H4 (cell line): ENCODE measurements around the gene PRICKLE2. TPM values are rescaled to one million over a fixed set of nuclear protein-coding genes. Genes with fewer than 3 reads are reported as not detected.

ENCODE experiments used
- DNase-seq: peaks from one replicate; pipeline ENCODE4 v3.0.0-alpha.2; 2015; ENCODE audit warnings: low spot score
- total RNA-seq: library from RNA; depleted of rRNA; stranded (reverse); fragments of >200 nt; shearing (Covaris generic); gene quantifications from 2 replicates; pipeline ENCODE4 v1.2.3, GENCODE V29; 2014

Gene PRICKLE2
- total RNA-seq, 1 experiment from 2014 or later, result 3.1 TPM

DNA sequence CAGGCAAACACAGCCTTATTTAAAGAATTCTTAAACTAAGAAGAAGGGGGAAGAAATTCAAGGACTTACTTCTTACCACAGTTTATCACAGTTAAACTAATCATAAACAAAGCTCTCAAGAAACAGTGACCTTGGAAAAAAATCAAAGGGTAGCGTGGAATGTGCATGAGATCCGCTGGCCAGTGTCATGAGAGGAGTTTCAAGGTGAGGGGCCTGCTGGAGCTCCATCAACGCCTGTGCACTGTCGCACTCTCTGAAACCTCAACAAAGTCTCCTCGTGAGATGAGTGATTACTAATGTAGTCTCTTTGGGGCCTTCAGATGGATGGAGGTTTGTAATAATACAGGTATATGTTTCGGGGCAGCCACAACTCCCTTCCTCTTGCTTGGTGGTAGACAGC, 28.4 kb upstream of the PRICKLE2 start:
- no peak for DNase-seq

GRCh38 chr3:64251019-64251418, 25.8 kb upstream of the PRICKLE2 start:
- no peak for DNase-seq

GRCh38 chr3:64247991-64248646, 22.9 kb upstream of the PRICKLE2 start:
- no peak for DNase-seq

DNA sequence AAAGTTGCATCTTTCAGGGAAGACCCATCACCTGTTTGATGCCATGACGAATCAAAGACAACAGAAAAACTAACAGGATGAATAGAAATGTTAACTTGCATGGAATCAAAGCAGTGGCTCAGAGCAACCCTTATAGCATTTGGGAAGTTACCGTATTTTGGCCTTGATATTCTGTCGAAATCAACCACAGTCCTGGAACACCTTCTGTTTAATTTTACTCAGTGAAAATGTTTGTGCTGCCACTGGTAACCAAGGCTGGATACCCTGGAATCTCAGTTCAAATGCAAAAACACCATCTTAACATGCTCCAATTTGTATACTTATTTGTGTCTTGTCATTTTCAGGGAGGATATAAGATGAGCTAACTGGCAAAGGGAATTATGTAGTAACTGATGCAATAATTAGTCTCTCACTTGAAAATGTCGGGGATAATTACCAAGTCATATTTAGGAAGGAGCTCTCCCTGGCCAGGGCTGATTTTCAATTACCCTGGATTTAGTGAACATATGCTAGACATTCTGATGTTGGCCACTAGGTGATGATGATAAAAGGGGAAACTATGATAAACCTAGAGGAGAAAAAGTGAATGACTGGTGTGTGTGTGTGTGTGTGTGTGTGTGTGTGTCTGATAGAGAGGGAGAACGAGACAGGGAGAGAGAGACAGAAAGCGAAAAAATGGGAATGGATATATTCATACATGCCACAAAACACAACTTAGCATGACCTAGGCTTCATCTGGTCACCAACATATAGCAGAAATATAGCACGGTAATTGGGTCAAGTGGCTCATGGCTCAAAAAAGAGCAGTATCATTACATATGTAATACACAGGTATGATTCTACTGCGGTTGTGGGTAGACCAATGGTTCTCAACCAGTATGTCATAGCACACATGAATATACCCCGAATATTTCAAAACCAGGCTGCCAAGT, 19.0 kb upstream of the PRICKLE2 start:
- DNase-seq, result peak; percentile 16

DNA sequence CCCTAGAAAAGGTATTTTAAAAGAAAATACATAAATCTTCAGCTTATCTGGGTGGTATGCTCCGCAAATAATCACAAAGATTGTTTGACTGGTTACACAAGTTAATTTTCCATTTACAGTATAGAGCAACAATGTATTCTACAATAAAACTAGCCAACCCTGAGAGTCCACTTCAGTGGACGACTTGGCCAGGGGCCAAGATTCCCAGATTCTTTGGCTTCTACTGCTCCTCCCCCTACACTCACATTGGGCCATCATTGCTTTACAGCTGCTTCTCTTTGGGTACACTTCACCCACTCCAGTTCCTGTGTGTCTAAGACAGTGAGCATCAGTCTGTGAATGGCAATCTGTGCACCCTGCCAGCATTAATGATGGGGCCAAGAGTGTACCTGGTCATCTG, 17.2 kb upstream of the PRICKLE2 start:
- no peak for DNase-seq

GRCh38 chr3:64240959-64241358, 15.7 kb upstream of the PRICKLE2 start:
- DNase-seq, result no peak

DNA sequence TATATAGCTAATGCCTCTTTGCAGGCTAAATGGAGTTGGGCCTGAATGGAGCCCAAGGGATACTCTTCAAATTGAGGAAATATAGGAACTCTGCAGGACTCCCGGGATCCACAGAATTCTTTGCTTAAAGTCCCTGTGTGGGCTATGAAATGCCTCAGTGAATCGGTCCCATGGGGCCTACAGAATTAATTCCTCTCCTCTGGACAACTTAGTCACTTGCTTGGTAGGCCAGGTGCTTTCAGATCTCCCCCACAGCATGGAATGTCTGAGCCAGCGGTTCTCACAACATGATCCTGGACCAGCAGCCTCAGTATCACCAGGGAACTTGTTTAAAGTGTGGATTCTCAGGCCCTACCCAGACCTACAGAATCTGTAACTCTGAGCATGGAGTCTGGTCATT, 15.1 kb upstream of the PRICKLE2 start:
- no peak for DNase-seq

- no peak for DNase-seq
Observed at GRCh38 chr3:64239841-64240240, 14.6 kb upstream of the PRICKLE2 start.

DNA sequence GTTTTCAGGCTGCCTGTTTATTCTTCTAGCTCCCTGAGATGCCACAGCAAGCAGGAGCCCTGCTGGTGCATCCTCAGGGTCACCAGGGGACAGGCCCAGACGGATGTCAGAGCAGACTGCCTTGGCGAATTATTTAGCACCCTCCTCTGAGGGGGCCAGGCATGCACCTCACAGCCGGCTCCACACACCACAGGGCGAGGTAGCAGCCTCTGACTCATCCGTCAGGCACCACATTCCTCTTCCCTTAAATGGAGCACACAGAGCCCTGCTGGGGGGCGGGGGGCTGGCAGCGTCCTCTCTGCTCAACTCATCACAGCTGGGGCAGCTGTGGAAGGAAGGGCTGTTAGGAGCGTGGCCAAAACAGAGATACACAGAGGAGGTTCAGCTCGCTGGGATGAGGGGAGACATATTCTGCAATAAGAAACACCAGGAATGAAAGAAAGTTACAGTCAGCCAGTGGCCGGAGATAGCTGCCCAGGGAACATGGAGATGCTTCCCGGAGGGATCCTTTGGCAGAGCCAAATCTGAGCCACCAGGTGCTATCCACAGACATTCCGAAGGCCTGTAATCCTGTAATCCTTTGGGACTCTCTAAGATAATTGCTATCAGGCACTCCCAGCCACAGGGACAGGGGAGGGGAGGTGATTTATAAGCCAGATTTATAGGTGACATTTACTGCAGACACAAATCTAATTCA, 13.9 kb upstream of the PRICKLE2 start:
- peak; percentile 95 for DNase-seq

- DNase-seq, result no peak
Observed at GRCh38 chr3:64237083-64237482, 11.8 kb upstream of the PRICKLE2 start.

GRCh38 chr3:64235605-64236004, 10.3 kb upstream of the PRICKLE2 start:
- DNase-seq, result no peak

DNA sequence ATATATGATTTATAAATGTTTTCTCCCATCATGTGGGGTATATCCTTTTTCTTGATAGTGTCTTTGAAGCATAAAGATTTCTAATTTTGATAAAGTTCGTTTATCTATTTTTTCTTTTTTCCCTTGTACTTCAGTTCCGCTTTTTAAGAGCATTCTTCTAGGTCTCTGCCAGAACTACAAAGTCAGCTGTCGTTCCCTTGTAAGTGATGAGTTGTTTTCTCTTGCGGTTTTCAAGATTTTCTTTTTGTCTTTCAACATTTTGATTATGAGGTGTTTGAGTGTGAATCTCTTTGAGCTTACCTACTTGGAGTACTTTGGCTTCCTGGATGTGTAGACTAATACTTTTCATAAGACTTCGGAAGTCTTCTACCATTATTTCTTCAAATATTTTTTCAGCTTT, 9.3 kb upstream of the PRICKLE2 start:
- no peak for DNase-seq

DNA sequence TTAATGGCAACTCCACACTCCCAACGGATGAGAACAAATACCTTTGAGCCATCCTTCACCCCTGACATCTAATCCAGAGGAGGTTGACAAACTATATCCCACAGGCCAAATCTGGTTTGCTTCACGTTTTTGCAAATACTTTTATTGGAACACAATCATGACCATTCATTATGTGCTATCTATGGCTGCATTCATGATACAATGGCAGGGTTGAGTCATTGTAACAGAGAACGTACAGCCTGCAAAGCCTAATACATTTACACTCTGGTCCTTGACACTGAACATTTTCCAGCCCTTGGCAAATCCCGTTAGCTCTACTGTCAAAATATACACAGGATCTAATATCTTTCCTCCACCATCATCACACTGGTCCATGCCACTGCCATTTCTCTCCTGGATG, 7.6 kb upstream of the PRICKLE2 start:
- no peak for DNase-seq

- no peak for DNase-seq
Observed at GRCh38 chr3:64229903-64230302, 4.6 kb upstream of the PRICKLE2 start.

GRCh38 chr3:64228110-64228509, 2.8 kb upstream of the PRICKLE2 start:
- DNase-seq, result no peak

DNA sequence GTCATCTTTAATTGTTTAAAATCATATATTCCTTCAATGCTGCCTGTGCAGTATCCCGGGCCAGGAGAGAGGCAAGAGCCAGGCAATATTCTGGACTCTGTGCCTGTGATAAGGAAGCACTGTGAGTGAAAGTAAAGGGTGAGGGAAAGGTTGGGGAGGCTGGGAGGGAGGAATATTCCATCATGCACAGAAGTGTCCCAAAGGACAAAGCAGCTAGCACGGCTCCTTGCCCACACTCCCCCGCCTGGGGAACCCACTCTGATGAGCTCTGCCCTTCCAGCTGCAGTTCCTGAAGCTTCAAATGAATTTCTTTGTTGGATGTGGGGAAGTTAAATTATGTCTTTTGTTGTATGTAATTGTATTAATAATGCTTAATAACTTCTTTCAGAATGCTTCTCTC, 1.5 kb upstream of the PRICKLE2 start:
- DNase-seq, result no peak

- no peak for DNase-seq
Observed at GRCh38 chr3:64225695-64226499, 631 bp upstream of the PRICKLE2 start.

GRCh38 chr3:64223791-64224745, 1.2 kb downstream of the PRICKLE2 start:
- DNase-seq, result no peak

DNA sequence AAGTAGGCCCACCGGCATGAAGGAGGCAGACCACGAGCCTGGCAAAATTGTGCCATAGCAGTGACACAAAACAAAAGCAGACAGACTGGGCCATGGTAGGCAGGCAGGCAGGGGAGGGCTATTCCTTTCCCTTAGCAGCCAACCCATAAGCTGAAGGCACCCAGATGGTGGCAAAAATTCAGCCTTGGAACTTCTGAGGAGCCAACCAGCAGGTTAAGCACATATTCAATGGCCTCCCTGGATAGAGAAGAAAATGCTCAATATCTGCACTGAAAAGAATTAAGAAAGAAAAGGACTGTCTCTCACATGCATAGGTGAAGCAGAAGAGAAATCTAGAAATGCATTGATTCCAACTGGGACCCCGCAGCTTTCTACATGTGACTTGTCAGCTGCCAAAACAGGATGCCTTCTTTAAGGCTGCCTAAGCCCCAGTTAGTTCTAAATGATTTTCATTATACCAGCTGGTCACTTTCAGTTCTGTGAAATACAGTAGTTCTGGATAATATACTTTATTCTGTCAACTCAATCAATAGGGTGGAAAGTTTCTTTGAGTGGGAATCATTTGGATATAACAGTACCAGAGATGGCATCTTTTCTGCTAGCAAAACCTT, 2.7 kb downstream of the PRICKLE2 start:
- no peak for DNase-seq
